Hippocampal formation (tissue), 2 donors: Measurements from ENCODE around the gene C9orf152.
"Not testable (repeated sequence)": the region's sequence is repeated elsewhere in the genome, so short reads cannot be mapped to it uniquely, and the experiment has no call there.

Experiments
- DNase-seq, 2 donors: peaks; one replicate each; lab custom pipeline; 2025; lab: John Stamatoyannopoulos, UW

The C9orf152 gene, protein sequence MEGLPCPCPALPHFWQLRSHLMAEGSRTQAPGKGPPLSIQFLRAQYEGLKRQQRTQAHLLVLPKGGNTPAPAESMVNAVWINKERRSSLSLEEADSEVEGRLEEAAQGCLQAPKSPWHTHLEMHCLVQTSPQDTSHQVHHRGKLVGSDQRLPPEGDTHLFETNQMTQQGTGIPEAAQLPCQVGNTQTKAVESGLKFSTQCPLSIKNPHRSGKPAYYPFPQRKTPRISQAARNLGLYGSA

DNA sequence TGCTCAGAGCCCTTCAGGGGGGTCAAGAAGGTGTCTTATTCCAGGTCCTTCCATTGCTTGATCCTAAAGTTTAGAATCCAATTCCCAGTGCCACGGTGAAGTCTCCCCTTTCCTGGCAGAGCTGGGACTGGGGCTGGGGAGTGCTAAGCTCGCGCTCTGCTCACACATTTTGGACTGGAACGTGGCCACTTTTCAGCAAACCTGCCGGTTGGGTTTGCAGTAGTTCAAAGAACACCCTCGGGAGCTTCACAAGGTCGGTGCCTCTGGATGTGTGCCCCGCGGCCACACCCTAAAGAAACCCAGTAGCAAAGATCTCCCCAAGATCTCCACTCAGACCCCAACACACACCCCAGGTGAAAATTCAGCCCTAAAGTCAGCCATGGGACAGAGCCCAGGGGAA, at the start of gene C9orf152:
Gene C9orf152, minus strand, starts transcription at position 129 of the 400 bp plus-strand sequence. CDS start 580 bp downstream, outside the sequence.
- DNase-seq, result no peak

DNA sequence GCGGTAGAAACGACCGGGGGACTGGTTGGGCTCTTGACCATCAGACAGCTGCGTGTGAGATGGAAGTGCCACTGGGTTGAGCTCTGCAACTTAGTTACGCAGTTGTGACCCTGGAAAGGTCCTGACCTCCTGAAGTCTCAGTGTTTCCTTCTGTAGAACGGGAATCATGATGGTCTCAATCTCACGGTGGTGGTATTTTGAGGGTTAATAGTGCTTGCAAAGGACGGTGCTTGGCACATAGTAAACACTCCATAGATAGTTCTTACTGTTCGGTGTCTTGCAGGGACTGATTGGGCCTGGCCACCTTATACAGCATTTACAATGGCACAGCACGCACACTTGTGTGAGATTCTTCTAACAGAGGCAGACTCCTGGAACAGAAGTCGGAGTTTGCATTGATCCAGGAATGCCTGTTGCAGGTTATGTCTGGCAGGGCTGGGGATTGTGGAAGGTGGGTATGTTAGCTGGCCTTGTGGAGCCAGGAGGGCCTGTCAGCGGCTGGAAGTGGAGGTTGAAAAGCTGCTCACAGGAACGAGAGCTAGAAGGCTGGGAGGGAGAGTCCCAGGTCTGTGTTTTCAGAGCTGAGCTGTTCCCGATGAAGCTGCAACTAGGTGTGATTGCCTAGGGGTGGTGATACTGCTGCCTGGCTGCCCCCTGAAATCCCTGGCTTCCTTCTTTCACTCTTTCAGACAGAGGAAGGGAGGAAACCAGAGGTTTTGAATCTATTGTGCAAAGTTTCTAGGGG, 49.3 kb upstream of the C9orf152 start:
- peak in 1 of 2 donors; percentile 43 for DNase-seq

DNA sequence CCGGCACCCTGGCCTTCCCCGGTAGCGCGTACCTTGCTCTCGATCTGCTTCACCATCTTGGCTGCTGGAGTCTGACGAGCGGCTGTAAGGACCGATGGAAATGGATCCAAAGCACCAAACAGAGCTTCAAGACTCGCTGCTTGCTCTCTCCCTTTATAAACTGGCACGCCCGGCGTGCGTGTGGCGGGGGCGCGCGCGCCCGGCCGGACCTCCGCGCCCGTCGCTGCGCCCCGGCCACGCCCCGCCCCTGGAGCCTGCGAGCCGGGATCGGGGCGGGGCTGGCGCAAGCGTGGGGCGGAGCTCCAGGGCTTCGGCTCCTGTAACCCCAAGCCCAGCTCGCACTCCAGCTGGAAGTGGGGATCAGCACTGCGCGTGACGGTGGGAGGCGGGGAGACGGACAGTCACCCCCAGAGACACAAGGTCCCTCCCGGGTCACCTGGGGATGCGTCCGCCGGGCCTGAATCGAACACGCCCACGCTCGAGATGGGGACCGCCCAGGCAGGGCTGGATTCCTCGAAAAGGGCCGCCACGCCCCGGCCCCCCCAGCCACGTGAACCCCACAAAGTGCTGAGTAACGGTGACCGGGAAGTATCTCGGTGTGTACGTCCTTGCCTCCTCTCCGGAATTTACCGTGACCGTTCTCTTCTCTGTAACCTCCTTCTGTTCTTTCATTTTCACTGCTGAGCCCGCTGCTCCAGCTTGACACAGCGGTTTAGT, 48.6 kb upstream of the C9orf152 start, which contains the start of gene TXN:
Gene TXN, minus strand, starts transcription at position 128 of the 717 bp plus-strand sequence. Its CDS starts 72 bp downstream, at position 56.
- DNase-seq, result peak; percentile 79 to 80

DNA sequence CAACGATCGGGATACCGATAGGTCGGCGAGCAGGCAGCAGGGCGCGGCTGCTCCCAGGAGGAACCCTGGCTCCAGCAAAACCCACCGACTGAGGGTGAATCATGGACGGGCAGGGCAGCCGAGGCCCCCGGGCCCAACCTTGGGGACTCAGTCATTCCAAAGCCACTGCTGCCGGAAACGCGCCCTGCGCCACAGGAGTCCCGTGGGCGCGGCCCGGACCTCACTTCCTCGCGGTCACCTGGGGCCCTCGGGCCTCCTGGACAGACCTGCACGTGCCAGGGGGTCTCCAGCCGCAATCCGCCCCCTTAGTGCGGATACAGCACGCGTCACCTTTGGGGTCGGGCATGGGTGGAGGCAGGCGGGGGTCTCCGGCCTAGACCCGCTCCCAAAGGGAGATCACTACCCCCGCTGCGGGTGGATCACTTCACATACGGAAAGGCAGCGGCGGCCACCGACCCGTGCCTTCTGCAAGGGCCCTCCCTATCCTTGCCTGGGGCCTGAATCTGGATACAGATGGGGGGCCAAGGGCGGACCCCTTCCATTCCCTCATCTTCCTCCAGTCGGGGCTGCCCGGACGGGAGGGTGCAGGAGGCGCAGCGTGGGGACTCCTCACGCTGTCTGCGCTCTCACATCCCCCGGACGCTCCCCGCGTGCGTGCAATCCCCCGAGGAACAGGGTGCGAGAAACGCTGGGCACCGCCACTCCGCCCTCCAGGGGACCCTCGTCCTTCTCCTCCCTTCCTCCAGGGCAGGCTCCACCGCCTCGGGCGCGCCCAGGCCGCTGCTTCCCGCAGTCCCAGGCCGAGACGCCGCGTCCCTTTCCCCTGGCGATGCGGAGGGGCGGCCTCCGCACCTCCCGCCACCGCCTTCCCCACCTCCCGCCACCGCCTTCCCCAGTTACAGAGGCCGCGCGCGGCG, 47.8 kb upstream of the C9orf152 start:
- DNase-seq, result peak in 1 of 2 donors; percentile 12

DNA sequence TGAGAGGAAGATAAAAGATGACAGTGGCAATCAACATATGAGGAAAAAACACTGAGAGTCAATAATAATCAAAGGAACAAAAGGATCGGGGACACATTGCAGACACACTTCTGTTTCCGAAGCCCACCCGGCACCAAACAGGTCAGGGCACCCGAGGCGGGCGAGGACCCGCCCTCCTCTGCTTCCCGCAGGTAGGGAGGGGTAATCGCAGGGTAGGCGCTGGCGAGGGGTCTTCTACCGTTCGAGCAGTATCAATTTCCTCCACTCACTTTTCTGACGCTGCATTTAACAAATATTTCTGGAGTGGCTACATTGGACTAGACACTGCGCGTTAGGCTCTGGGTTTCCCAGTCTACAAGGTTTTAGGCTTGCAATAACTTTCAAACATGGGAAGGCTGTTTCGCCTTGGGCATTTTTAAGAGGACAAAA, 47.1 kb upstream of the C9orf152 start:
- DNase-seq, result no peak

DNA sequence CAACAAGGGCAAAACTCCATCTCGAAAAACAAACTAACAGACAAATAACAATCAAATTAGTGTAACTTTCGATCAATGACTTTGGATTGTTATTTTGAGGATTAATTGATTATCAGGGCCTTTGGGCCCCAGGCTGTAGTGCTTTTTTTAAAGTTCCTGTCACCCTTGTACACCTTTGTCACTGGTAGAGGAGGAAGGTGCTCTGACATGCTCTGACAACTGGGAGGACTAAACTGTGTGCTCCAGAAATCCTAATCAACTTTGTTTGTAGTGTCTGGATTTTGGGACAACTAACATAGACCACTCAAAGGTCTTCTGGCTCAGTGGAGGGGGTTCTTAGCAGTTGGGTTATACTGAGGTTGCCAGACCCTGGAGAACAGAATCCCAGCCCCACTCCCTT, 46.5 kb upstream of the C9orf152 start:
- DNase-seq, result no peak

DNA sequence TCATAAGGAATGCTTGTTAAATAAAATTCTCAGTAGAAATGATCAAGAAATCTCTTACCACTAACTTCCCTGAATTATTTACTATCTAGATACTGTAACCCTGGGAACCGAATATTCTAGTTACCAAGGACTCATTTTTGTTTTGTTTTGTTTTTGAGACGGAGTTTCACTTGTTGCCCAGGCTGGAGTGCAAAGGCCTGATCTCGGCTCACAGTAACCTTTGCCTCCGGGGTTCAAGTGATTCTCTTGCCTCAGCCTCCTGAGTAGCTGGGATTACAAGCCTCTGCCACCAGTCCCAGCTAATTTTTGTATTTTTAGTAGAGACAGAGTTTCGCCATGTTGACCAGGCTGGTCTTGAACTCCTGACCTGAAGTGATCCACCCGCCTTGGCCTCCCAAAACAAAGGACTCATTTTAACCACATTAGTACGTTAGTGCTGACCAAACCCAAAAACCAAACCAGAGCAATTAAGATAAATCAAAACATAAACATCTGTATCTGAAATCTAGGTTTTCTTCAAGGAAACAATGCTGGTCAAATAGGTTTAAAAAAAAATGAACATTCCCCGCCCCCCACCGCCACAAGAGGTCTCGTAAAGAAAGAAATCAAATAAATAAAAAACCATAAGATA, 44.7 kb upstream of the C9orf152 start:
- DNase-seq, result no peak

DNA sequence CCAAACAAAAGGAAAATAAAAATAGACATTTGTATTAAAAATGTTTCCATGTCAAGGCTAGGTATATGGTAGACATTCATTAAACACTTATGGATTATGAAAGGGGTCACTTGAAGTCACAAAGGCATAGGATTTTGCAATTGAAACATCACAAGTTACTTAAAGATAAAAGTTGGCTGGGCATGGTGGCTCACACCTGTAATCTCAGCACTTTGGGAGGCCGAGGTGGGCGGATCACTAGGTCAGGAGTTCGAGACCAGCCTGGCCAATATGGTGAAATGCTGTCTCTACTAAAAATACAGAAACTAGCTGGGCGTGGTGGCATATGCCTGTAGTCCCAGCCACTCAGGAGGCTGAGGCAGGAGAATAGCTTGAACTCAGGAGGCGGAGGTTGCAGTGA, 43.8 kb upstream of the C9orf152 start:
- DNase-seq, result not testable (repeated sequence)

DNA sequence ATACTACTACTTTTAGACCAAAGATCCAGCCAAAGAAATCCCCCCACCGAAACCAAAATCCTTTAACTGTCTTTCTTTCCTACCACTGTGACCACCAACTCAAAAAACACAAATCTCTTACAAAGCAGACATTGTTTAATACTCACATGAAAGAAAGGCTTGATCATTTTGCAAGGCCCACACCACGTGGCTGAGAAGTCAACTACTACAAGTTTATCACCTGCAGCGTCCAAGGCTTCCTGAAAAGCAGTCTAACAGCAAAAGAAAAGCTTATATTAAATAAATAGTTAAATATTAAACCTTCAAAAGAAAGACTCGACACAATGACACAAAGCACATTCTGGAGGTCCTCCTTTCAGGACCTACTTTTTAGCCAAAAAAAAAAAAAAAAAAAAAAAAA, 43.3 kb upstream of the C9orf152 start:
- no peak for DNase-seq

DNA sequence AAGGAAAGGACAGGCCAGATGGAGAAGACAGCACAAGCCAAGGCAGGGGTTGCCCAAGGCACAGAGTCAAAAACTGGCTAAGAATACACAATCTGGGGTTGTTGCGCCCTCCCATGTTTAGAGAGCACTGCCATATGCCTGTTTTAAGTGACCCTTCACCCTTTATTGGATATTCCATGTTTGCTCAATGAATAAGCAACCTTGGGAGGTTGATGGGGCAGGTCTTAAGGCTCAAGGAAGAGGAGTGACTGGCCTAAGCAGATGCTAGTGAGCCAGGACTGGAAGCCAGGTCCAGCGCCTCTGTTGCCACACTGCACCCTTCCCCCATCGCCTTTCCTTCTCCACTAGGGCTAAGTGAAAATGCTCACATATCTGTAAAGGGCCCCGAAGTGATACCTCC, 41.6 kb upstream of the C9orf152 start:
- no peak for DNase-seq

DNA sequence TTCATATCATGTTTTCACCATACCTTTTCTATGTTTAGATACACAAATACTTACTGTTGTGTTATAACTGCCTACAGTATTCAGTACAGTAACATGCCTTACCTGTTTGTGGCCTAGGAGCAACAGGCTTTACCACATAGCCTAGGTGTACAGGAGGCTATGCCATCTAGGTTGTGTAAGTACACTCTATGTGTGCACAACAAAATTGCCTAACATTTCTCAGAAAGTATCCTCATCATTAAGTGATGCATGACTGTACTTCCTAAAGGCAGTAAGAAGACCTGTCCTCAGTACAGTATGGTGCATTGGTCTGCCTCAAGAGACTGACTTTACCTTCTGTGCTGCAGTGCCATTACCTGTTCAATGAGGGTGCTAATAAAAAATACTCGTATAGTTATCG, 40.4 kb upstream of the C9orf152 start:
- no peak for DNase-seq

DNA sequence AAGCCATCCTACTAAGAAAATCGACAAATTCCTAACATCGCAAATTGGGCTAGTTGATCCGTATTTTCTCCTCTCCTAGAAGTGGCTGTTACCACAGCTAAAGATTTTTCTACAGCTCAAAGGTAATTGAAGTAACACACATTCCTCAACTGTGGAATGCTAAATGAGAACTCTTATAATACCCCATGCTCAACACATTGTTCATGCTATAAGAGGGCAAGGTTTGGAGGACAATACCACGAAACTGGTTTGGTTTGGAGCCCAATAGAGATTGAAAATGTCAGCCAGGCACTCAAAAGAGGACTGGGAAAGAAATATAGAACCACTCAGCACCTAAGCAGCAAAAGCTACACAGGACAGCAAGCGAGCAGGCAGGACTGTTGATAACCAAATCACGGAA, 38.3 kb upstream of the C9orf152 start:
- DNase-seq, result no peak

DNA sequence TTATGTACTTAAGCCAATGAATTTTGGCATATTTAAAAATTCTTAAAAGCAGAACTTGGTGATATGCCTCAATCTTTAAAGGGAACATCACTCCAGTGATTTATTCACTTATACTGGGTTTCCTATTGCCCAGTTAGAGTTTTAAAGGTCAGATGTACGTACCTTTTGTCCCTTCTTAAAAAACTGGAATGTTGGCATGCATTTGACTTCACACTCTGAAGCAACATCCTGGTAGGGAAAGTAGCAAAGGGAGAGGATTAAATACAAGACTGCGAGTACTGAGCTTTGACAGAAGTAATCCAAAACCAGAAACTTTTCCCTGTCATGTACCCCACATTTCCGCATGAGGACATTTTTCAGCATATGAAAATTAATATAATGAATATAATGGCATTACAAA, 36.7 kb upstream of the C9orf152 start:
- no peak for DNase-seq

DNA sequence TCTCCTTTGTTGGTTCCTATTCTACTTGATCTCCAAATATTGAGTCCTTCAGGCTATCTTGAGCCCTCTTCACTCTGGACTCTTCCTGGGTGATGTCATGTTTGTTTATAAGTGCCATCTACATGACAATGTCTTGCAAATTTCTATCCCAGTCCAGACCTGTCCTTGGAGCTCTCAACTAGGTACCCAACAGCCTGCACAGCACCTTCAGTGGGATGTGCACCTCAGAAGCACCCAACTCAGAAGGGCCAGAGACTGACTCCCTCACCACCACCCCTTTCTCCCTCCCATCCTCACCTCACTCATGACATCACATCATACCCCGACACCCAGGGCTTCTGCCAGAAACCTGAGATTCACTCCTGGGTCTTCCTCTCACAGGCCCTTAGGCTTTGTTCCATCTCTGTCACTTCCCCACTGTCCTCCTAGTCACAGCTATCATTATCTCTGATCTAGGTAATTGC, 33.9 kb upstream of the C9orf152 start:
- no peak for DNase-seq

DNA sequence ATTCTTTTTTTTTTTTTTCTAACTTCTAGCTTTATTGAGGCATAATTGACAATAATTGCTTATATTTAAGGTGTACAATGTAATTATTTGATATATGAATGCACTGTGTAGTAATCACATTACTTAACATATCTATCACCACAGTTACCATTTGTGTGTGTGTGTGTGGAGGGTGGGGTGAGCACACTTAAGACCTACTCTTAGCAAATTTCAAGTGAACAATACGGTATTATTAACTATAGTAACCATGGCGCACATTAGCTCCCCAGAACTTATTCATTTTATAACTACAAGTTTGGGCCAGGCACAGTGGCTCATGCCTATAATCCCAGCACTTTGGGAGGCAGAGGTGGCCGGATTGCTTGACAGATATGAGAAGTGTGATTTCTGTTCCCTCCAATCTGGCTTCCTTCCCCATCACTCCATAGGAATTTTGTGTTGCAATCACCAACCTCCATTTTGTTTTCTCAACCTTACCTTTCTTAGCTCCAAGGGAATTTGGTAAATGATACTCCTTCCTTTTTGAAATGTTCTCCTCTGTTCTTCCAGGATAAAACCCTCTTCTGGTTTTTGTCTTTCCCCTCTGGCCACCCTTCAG, 33.4 kb upstream of the C9orf152 start:
- DNase-seq, result no peak

DNA sequence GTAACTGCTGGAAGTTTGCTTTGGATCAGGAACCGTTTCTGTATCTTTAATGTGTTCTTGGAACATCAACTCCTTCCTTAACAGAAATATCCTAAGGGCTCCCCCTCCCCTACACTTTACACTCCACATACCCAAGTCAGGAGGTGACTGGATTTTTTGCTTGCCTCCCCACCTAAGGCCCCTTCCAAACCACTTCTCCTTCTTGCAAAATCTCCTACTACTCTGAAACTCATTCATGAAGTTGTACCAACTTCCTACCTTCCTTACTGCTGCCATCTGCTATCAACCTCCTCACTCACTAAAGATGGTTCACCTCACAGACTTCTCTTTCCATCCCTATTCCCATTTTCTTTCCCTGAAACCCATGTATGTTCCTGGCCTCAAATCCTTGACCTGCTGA, 32.2 kb upstream of the C9orf152 start:
- no peak for DNase-seq

DNA sequence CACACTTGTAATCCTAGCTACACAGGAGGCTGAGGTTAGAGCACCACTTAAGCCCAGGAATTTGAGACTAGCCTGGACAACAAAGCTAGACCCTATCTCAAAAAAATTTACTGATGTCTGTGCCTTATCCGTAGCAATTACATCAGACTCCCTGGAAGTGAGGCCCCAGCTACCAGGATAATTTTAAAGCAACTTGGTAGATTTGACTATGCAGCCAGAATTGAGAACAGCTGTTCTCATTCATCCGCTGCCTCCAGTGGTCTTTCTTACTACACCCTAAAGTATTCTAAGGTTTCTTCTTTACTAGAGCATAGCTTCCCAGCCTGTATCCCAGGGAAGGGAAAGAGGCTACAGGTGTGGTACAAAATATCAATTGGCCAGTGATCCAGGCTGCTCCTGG, 20.4 kb upstream of the C9orf152 start:
- DNase-seq, result no peak

DNA sequence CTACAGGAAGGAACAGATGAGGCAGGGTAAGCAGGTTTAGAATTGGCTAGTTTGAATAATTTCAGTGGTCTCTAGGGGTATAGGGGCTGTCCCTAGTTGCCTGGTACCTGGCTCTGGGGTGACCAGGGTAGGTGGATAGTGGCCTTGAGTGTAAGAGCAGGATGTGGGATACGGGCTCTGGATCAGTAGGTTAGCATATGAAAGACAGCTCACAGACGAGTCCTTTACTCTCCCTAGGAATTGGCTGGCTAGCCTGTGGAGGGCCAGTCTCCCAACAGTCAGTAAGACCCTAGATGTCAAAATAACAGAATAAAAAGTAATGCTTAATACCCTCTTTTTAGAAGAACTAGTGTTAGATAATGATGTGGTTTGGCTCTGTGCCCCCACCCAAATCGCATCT, 16.6 kb upstream of the C9orf152 start:
- DNase-seq, result no peak

DNA sequence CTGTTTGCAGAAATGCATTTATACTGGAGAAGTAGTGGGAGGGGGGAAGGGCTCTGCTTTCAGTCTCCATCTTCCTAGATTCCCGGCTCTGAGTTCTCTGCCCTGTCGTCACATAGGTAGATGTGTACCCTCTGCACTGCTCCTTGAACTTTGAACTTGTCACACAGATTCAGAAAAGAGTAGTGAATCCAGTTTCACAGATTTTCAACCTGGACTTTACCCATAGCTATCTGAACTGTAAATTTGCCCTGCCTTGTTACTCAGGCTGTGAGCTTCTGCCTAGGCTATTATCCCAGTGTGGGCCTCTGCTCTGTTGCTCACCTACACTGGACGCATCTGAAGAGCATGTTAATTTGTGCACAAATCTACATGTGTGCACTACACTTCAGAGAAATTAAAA, 12.8 kb upstream of the C9orf152 start:
- no peak for DNase-seq

DNA sequence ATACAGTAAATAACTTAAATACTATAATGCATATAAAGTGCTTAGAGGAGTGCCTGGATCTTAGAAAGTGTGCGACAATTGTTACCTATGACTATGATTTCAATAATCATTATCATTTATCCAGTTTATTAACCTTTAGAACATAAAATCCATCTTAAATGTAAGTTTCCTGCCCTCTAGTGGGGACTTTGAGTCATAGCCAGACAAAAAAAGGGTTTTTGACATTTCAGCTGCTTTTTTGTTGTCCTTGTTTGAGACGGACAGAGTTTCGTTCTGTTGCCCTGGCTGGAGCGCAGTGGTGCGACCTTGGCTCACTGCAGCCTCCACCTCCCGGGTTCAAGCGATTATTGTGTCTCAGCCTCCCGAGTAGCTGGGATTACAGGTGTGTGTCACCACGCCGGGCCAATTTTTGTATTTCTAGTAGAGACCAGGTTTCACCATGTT, 9.7 kb upstream of the C9orf152 start:
- DNase-seq, result peak in 1 of 2 donors; percentile 33
